ENCODE results near the gene RBL2. TPM values are rescaled to one million over a fixed set of nuclear protein-coding genes. Genes with fewer than 3 reads are reported as not detected.
"Not testable (repeated sequence)": the region's sequence is repeated elsewhere in the genome, so short reads cannot be mapped to it uniquely, and the experiment has no call there.

RBL2 gene, protein sequence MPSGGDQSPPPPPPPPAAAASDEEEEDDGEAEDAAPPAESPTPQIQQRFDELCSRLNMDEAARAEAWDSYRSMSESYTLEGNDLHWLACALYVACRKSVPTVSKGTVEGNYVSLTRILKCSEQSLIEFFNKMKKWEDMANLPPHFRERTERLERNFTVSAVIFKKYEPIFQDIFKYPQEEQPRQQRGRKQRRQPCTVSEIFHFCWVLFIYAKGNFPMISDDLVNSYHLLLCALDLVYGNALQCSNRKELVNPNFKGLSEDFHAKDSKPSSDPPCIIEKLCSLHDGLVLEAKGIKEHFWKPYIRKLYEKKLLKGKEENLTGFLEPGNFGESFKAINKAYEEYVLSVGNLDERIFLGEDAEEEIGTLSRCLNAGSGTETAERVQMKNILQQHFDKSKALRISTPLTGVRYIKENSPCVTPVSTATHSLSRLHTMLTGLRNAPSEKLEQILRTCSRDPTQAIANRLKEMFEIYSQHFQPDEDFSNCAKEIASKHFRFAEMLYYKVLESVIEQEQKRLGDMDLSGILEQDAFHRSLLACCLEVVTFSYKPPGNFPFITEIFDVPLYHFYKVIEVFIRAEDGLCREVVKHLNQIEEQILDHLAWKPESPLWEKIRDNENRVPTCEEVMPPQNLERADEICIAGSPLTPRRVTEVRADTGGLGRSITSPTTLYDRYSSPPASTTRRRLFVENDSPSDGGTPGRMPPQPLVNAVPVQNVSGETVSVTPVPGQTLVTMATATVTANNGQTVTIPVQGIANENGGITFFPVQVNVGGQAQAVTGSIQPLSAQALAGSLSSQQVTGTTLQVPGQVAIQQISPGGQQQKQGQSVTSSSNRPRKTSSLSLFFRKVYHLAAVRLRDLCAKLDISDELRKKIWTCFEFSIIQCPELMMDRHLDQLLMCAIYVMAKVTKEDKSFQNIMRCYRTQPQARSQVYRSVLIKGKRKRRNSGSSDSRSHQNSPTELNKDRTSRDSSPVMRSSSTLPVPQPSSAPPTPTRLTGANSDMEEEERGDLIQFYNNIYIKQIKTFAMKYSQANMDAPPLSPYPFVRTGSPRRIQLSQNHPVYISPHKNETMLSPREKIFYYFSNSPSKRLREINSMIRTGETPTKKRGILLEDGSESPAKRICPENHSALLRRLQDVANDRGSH
- total RNA-seq = 10 to 100 TPM; 31.8 to 88.1 (median 45.3) TPM

DNA sequence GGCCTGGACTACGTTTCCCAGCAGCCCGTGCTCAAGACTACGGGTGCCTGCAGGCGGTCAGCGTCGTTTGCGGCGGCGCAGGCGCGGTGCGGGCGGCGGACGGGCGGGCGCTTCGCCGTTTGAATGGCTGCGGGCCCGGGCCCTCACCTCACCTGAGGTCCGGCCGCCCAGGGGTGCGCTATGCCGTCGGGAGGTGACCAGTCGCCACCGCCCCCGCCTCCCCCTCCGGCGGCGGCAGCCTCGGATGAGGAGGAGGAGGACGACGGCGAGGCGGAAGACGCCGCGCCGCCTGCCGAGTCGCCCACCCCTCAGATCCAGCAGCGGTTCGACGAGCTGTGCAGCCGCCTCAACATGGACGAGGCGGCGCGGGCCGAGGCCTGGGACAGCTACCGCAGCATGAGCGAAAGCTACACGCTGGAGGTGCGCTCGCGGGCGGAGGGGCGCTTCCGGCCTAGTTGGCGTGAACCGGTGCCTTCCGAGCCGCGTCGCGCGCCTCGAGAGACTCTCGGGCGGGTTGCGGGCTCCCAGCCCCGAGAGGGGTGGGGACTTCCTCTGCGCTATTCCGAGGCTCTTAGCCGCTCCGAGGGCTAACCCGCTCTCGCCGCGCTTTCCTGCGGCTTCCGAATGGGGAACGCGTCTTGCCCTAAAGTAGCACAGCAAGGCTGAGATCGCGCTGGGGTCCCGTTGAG lies at the start of gene RBL2:
TSS of gene RBL2 (plus strand) at position 95 of the 689 bp plus-strand sequence. CDS start at position 181, 86 bp downstream.
- TF ChIP-seq POLR2A (IDR thresholded peaks at IDR 0.05) (peak in 3 of 4 donors; percentile 7 to 89 (median 54)), CTCF (IDR thresholded peaks at IDR 0.05) (peak in 3 of 6 experiments; percentile 7 to 18 (median 8))
- DNase-seq = no peak
- peak within 1 kb of the TSS; percentile 86 to 99 (median 94) for H3K4me3 ChIP-seq
- 1% methylated on average over 37 of the region's 89 CpGs; no CpG with 5 or more reads in 1 of the 2 donors for WGBS, 2 donors
- H3K36me3 ChIP-seq = peaks cover 0 to 1% (median 0%) of the 10 kb centered on the region in 3 donors
- peaks cover 0 to 30% (median 11%) of the 10 kb centered on the region in 3 donors for H3K4me1 ChIP-seq
- intact Hi-C loops (cut with DNase I) = loop anchor here (10.0 kb wide), 1 partner anchor 70 kb away; the partner anchor contains the start of gene AKTIP
- H3K27ac ChIP-seq = peak within 1 kb of the TSS; percentile 96 to 99 (median 98)
- no peaks in the 10 kb centered on the region for H3K27me3 ChIP-seq
- no peaks in the 10 kb centered on the region for H3K9me3 ChIP-seq

DNA sequence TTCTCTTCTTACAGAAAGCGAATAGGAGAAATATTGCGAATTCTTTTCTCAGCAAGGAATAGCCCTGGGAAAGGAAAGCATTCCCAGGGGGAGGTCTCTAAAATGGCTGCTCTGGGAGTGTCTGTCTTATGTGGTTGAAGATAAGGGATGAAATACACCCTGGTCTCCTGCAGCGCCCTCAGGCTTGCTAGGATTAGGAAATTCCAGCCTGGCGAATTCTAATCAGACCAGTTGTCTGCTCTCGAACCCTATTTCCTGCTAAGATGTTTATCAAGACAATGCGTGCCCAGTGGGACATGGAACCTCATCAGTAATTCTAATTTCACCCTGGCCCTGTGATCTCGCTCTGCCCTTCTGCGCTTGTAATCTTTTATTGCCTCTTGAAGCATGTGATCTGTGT lies 49.7 kb upstream of the RBL2 start:
- H3K36me3 ChIP-seq; H3K27ac ChIP-seq; DNase-seq; H3K4me3 ChIP-seq; intact Hi-C loops (cut with DNase I); H3K4me1 ChIP-seq; H3K27me3 ChIP-seq: not testable (repeated sequence)
- peaks cover 0 to 18% (median 0%) of the 10 kb centered on the region in 3 donors for H3K9me3 ChIP-seq
- 73 to 85% methylated on average over 7 to 8 of the region's 8 CpGs for WGBS, 2 donors

- TF ChIP-seq POLR2A (IDR thresholded peaks at IDR 0.05) (no peak), CTCF (IDR thresholded peaks at IDR 0.05) (peak in 1 of 6 experiments; percentile 24)
- H3K27me3 ChIP-seq = no peaks in the 10 kb centered on the region
- H3K36me3 ChIP-seq = no peaks in the 10 kb centered on the region
- H3K4me3 ChIP-seq = no peak overlapping the region
- no peaks in the 10 kb centered on the region for H3K4me1 ChIP-seq
- DNase-seq = no peak
- WGBS, 2 donors = 27 to 40% methylated on average over 2 of the region's 2 CpGs
- intact Hi-C loops (cut with DNase I) = no loop called here
- H3K27ac ChIP-seq = no peak overlapping the region
- H3K9me3 ChIP-seq = no peaks in the 10 kb centered on the region
Measured at GRCh38 chr16:53404959-53405358, 29.3 kb upstream of the RBL2 start.

- TF ChIP-seq CTCF (IDR thresholded peaks at IDR 0.05) (no peak), POLR2A (IDR thresholded peaks at IDR 0.05) (no peak)
- no peaks in the 10 kb centered on the region for H3K9me3 ChIP-seq
- 94% methylated on average over 3 of the region's 18 CpGs; no CpG with 5 or more reads in 1 of the 2 donors for WGBS, 2 donors
- no peak for DNase-seq
- H3K27me3 ChIP-seq = no peaks in the 10 kb centered on the region
- no peaks in the 10 kb centered on the region for H3K36me3 ChIP-seq
- no peak overlapping the region for H3K4me3 ChIP-seq
- peaks cover 0 to 25% (median 0%) of the 10 kb centered on the region in 3 donors for H3K4me1 ChIP-seq
- intact Hi-C loops (cut with DNase I) = no loop called here
- no peak overlapping the region for H3K27ac ChIP-seq
Measured at GRCh38 chr16:53412549-53412948, 21.7 kb upstream of the RBL2 start.

- no peaks in the 10 kb centered on the region for H3K27me3 ChIP-seq
- no peaks in the 10 kb centered on the region for H3K36me3 ChIP-seq
- no peak overlapping the region for H3K4me3 ChIP-seq
- H3K27ac ChIP-seq = no peak overlapping the region
- TF ChIP-seq POLR2A (IDR thresholded peaks at IDR 0.05) (no peak), CTCF (IDR thresholded peaks at IDR 0.05) (no peak)
- intact Hi-C loops (cut with DNase I) = no loop called here
- H3K9me3 ChIP-seq = no peaks in the 10 kb centered on the region
- peaks cover 0 to 26% (median 0%) of the 10 kb centered on the region in 3 donors for H3K4me1 ChIP-seq
- DNase-seq = no peak
- WGBS, 2 donors = 90% methylated on average over 13 to 14 of the region's 18 CpGs
Measured at GRCh38 chr16:53413864-53414263, 20.4 kb upstream of the RBL2 start.
